GM12891 (cell line): Measurements from ENCODE around the gene FOXL2NB.

Experiments
- PAX5 ChIP-seq: IDR thresholded peaks from 2 replicates; pipeline ENCODE4 v1.6.1; 2011; ENCODE audit warnings: low read length, moderate library complexity, mild to moderate bottlenecking; ENCODE audit not compliant: insufficient read depth, severe bottlenecking
- POLR2A ChIP-seq: IDR thresholded peaks from 2 replicates; pipeline ENCODE4 v1.6.1; 2011; ENCODE audit warnings: low read depth, low read length, control low read depth
- POLR2AphosphoS5 ChIP-seq: IDR thresholded peaks from 2 replicates; pipeline ENCODE4 v1.6.1; 2011; ENCODE audit warnings: low read depth, low read length, control low read depth
- SPI1 ChIP-seq: IDR thresholded peaks from 2 replicates; pipeline ENCODE4 v1.6.1; 2011; ENCODE audit warnings: low read depth, low read length, control low read depth

DNA sequence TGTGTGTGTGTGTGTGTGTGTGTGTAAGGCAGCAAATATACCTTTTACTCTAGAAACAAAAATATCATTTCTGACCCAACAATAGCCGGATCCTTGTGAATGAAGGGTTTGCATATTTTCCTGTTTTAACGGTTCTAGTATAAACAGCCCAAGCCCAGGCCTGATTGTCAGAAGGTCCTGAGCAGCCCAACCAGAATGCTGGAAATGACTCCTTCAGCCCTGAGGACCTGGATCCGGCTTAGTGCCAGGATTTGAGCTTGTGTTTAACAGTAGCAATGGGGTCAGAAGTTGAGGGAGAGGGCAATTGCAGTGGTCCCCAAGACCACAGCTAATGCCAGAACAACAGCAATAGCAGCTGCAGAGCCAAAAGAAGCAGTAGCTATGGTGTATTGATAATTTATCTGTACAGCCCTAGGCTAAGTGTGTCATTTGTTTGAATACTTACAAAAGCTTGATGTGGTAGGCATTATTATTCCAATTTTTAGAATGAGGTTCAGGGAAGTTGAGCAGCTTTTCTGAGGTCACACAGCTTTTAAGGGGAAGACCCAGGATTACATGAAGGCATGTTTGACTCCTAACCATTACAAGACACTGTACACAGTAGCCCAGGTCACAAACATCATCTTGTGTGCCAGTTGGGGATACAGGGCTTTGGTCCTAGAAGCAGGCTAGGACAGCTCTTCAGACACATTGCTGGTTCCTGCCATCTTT is 12.9 kb upstream of the FOXL2NB start:
- TF ChIP-seq POLR2A (no peak), PAX5 (no peak), POLR2AphosphoS5 (no peak), SPI1 (no peak)
